HepG2 (cell line): ENCODE results near the gene PSMA7. TPM values are rescaled to one million over a fixed set of nuclear protein-coding genes. Genes with fewer than 3 reads are reported as not detected.

Experiments used
- ATAC-seq: fragments of 200-7000 bp; cut with Tn5 transposase; 3 replicates; pipeline ENCODE4 v1.9.1; 2020; ENCODE audit warnings: mild to moderate bottlenecking, moderate library complexity
- BruUV-seq: library from RNA; stranded (reverse); fragments of 400-500 nt; replicated peaks from 2 replicates; lab custom pipeline; 2021; lab: Mats Ljungman, UMichigan
- CTCF ChIA-PET: fragments of 300-600 bp; formaldehyde crosslinking; extraction: SDS; loops from one replicate; lab custom pipeline; 2021; ENCODE audit warnings: low total read pairs, inconsistent platforms, low intra/inter-chr PET ratio; lab: Yijun Ruan, JAX
- POLR2A ChIA-PET: fragments of 350-600 bp; sonication (Branson Sonifier 250); formaldehyde crosslinking; loops from one replicate; lab custom pipeline; 2020; ENCODE audit warnings: antibody characterized with exemption, inconsistent platforms; lab: Yijun Ruan, JAX
- DNase-seq: peaks from one replicate; pipeline ENCODE4 v3.0.0-alpha.2; 2015; ENCODE audit warnings: low spot score
- FAIRE-seq: peaks from 3 replicates; lab custom pipeline; 2011; peaks lifted over from hg19 to GRCh38; lab: Jason Lieb, UNC
- H2AFZ ChIP-seq: one replicate; pipeline ENCODE4 v1.6.1; 2011; ENCODE audit warnings: low read length, inconsistent platforms
- H3K27ac ChIP-seq: fragments of 300-600 bp; 3 replicates; pipeline ENCODE4 v1.8.0; 2011; ENCODE audit warnings: mixed run types, mild to moderate bottlenecking, mixed read lengths, low read length, inconsistent platforms; ENCODE audit not compliant: insufficient read depth; ENCODE audit errors: extremely low read length
- H3K27me3 ChIP-seq, 2 experiments: fragments of 200-600 bp in 1 of 2; 2 replicates in 1 of 2; 3 replicates in 1 of 2; pipeline versions ENCODE4 v1.6.0 to v1.8.0; 2011; ENCODE audit warnings: low read length in 2 of 2, mild to moderate bottlenecking in 2 of 2, moderate library complexity in 2 of 2, inconsistent platforms in 1 of 2; ENCODE audit not compliant: insufficient read depth in 2 of 2, control insufficient read depth in 1 of 2
- H3K36me3 ChIP-seq, 2 experiments: fragments of 200-600 bp in 1 of 2; replicated peaks in 1 of 2; 2 replicates in 1 of 2; 3 replicates in 1 of 2; pipeline versions ENCODE4 v1.5.1 to v1.8.0; 2011; ENCODE audit warnings: low read length in 2 of 2, inconsistent platforms in 1 of 2; ENCODE audit not compliant: insufficient read depth in 2 of 2, control insufficient read depth in 1 of 2
- H3K4me1 ChIP-seq: 2 replicates; pipeline ENCODE4 v1.5.1; 2012; ENCODE audit warnings: low read length, inconsistent platforms; ENCODE audit not compliant: insufficient read depth
- H3K4me2 ChIP-seq: 2 replicates; pipeline ENCODE4 v1.6.0; 2011; ENCODE audit warnings: low read depth, low read length, inconsistent platforms
- H3K4me3 ChIP-seq, 3 experiments: fragments of 200-600 bp in 1 of 3; sonication (generic), shearing (Covaris generic) in 1 of 3; replicated peaks in 1 of 3; 2 replicates each; pipeline ENCODE4 v1.5.1; 2011 to 2016; ENCODE audit warnings: low read length in 3 of 3, inconsistent platforms in 2 of 3, low read depth in 2 of 3, mild to moderate bottlenecking in 2 of 3, control low read depth in 1 of 3, mixed read lengths in 1 of 3; ENCODE audit not compliant: insufficient read depth in 1 of 3
- H3K79me2 ChIP-seq: one replicate; pipeline ENCODE4 v1.6.1; 2011; ENCODE audit warnings: low read length, inconsistent platforms; ENCODE audit not compliant: insufficient read depth
- H3K9ac ChIP-seq: 2 replicates; pipeline ENCODE4 v1.6.0; 2011; ENCODE audit warnings: mild to moderate bottlenecking, low read depth, low read length, inconsistent platforms; ENCODE audit not compliant: insufficient read depth
- H3K9me3 ChIP-seq: 2 replicates; pipeline ENCODE4 v1.5.1; 2012; ENCODE audit warnings: mild to moderate bottlenecking, low read length
- H4K20me1 ChIP-seq: 2 replicates; pipeline ENCODE4 v1.6.0; 2011; ENCODE audit warnings: inconsistent platforms, mild to moderate bottlenecking, low read length, moderate library complexity; ENCODE audit not compliant: insufficient read depth
- FOXO1 ChIP-seq: sonication (generic); formaldehyde crosslinking; IDR thresholded peaks from 2 replicates; pipeline ENCODE4 v1.4.0; 2020; ENCODE audit warnings: missing genetic modification reagents
- NR2F1 ChIP-seq, 2 experiments: fragments of 450-650 bp in 1 of 2; formaldehyde crosslinking in 1 of 2; IDR thresholded peaks; 2 replicates each; pipeline versions ENCODE4 v1.5.0 to v1.6.1; 2016 to 2020; ENCODE audit warnings: mild to moderate bottlenecking in 1 of 2, missing compliant biosample characterization in 1 of 2, missing genetic modification reagents in 1 of 2, moderate library complexity in 1 of 2
- PAX8 ChIP-seq: sonication (generic); formaldehyde crosslinking; IDR thresholded peaks from 2 replicates; pipeline ENCODE4 v1.8.0; 2022; ENCODE audit warnings: mild to moderate bottlenecking, missing genetic modification reagents, borderline replicate concordance
- SP4 ChIP-seq: sonication (generic); formaldehyde crosslinking; IDR thresholded peaks from 2 replicates; pipeline ENCODE4 v1.8.1; 2023; ENCODE audit warnings: mild to moderate bottlenecking, missing genetic modification reagents
- ZNF280D ChIP-seq: sonication (generic); formaldehyde crosslinking; IDR thresholded peaks from 2 replicates; pipeline ENCODE4 v1.5.1; 2020; ENCODE audit warnings: mild to moderate bottlenecking, missing genetic modification reagents
- ZNF784 ChIP-seq: sonication (generic); formaldehyde crosslinking; IDR thresholded peaks from 2 replicates; pipeline ENCODE4 v1.5.1; 2020; ENCODE audit warnings: missing genetic modification reagents, mild to moderate bottlenecking, borderline replicate concordance
- ZSCAN21 ChIP-seq: sonication (generic); formaldehyde crosslinking; IDR thresholded peaks from 2 replicates; pipeline ENCODE4 v1.8.0; 2022; ENCODE audit warnings: mild to moderate bottlenecking, missing genetic modification reagents, moderate library complexity, borderline replicate concordance
- ZSCAN5A ChIP-seq: sonication (generic); formaldehyde crosslinking; IDR thresholded peaks from 2 replicates; pipeline ENCODE4 v1.8.0; 2022; ENCODE audit warnings: mild to moderate bottlenecking, missing genetic modification reagents, borderline replicate concordance
- WGBS: methylation state at CpG from one replicate; pipeline ENCODE4 v1.1.6; 2017; ENCODE audit warnings: low lambda C conversion rate; 5-methylcytosine and 5-hydroxymethylcytosine counted together
- in situ Hi-C: cut with HindIII; loops from 2 replicates; pipeline ENCODE4 v1.10.0; 2017; ENCODE audit warnings: low pct_unique_long_range_greater_than_20kb; ENCODE audit not compliant: extremely low pct_ligation_motif_present
- intact Hi-C: fragments of 100-400 bp; cut with micrococcal nuclease; formaldehyde crosslinking; loops from one replicate; pipeline ENCODE4 v1.10.0; 2022; ENCODE audit not compliant: unreplicated experiment
- polyA plus RNA-seq, 8 experiments: library from polyadenylated mRNA; depleted of rRNA in 3 of 8; stranded (reverse) in 7 of 8; unstranded in 1 of 8; fragments of >200 nt; fragmentation: Illumina TruSeq in 4 of 8; extraction: Trizol in 4 of 8; gene quantifications; 2 replicates each; pipeline versions ENCODE4 v1.2.1 to v1.2.3, GENCODE V29; 2011 to 2016; ENCODE audit warnings: low read depth in 4 of 8, missing spikeins in 1 of 8, mixed read lengths in 1 of 8; ENCODE audit not compliant: insufficient read depth in 1 of 8
- total RNA-seq, 5 experiments: library from RNA; depleted of rRNA; stranded (reverse); fragments of >200 nt; fragmentation: Illumina TruSeq; extraction: Trizol; gene quantifications; 2 replicates each; pipeline ENCODE4 v1.2.3, GENCODE V29; 2016; ENCODE audit warnings: low read depth in 1 of 5

PSMA7 gene
- total and polyA plus RNA-seq, 2 of the 13 experiments (the other 11 are each of a cell fraction or from before 2014, with no cell fraction given): 531 to 631 TPM

GRCh38 chr20:62191781-62192559, 48.8 kb upstream of the PSMA7 start:
- Histone ChIP-seq H3K9me3 (no peaks in the 10 kb centered on the region), H2AFZ (no peak overlapping the region), H3K79me2 (peaks cover 33% of the 10 kb centered on the region), H3K27ac (no peak overlapping the region), H3K4me1 (peaks cover 8% of the 10 kb centered on the region), H4K20me1 (no peaks in the 10 kb centered on the region), H3K4me2 (no peak overlapping the region), H3K4me3 (no peak overlapping the region), H3K9ac (no peak overlapping the region), H3K27me3 (no peaks in the 10 kb centered on the region), H3K36me3 (peaks cover 24 to 41% of the 10 kb centered on the region in 2 experiments)
- CTCF ChIA-PET: no interaction called here
- no TSS peak for BruUV-seq
- ATAC-seq (peak; percentile 36; the same call in 2 of the 3 replicates), FAIRE-seq (no peak), DNase-seq (no peak)
- no peak for TF ChIP-seq ZNF784 (CRISPR knock-in tag)
- no peak for TF ChIP-seq FOXO1
- no peak for TF ChIP-seq ZNF280D (CRISPR knock-in tag)
- TF ChIP-seq SP4 (CRISPR knock-in tag): no peak
- no peak for TF ChIP-seq NR2F1 (CRISPR knock-in tag; IDR thresholded peaks at IDR 0.05)
- no peak for TF ChIP-seq ZSCAN21 (CRISPR knock-in tag)
- no peak for TF ChIP-seq PAX8
- TF ChIP-seq ZSCAN5A (CRISPR knock-in tag): no peak
- intact Hi-C loops (no loop called here), in situ Hi-C loops (no loop called here)
- 94% methylated on average over 13 of the region's 14 CpGs for WGBS
- POLR2A ChIA-PET: no interaction called here
